Gastrocnemius medialis (tissue), 4 donors: Measurements from ENCODE around the gene ARHGEF4.

ENCODE experiments used
- CTCF ChIP-seq, 5 experiments: fragments of 450-650 bp in 3 of 5; fragments of 200-600 bp in 2 of 5; sonication (generic) in 2 of 5; IDR thresholded peaks in 4 of 5; conservative IDR thresholded peaks in 1 of 5; 1 replicate in 4 of 5; 2 replicates in 1 of 5; pipeline ENCODE4 v1.5.1; 2016 to 2019; ENCODE audit warnings: antibody characterized with exemption in 5 of 5, mild to moderate bottlenecking in 3 of 5, moderate library complexity in 3 of 5
- POLR2A ChIP-seq, 2 donors: fragments of 450-650 bp; IDR thresholded peaks; one replicate each; pipeline ENCODE4 v1.6.1; 2017; ENCODE audit warnings: antibody characterized with exemption in 2 of 2, mild to moderate bottlenecking in 2 of 2, moderate library complexity in 2 of 2

- TF ChIP-seq POLR2A (IDR thresholded peaks at IDR 0.05) (no peak), CTCF (IDR thresholded peaks at IDR 0.05 in 4 of 5, conservative IDR thresholded peaks at IDR 0.05 in 1 of 5) (no peak)
These were observed 209.6 kb downstream of the ARHGEF4 start for GRCh38 chr2:131046028-131046917.
